Raji (cell line): Measurements from ENCODE around the gene PHC1.
"Not testable (repeated sequence)": the region's sequence is repeated elsewhere in the genome, so short reads cannot be mapped to it uniquely, and the experiment has no call there.

Source experiments
- POLR2A ChIP-seq: IDR thresholded peaks from 2 replicates; pipeline ENCODE4 v1.6.1; 2011; ENCODE audit warnings: low read depth, low read length, control low read depth; ENCODE audit not compliant: insufficient read depth

The PHC1 gene

GRCh38 chr12:8914033-8914715 lies at the start of gene PHC1:
TSS of gene PHC1 (plus strand) at chr12:8914509. CDS start at chr12:8917678, 3,169 bp downstream.
- TF ChIP-seq POLR2A = not testable (repeated sequence)

GRCh38 chr12:8866429-8866828 lies 47.9 kb upstream of the PHC1 start:
- TF ChIP-seq POLR2A = no peak

- no peak for TF ChIP-seq POLR2A
These were observed 47.3 kb upstream of the PHC1 start for GRCh38 chr12:8867009-8867408.

- no peak for TF ChIP-seq POLR2A
These were observed 46.5 kb upstream of the PHC1 start for GRCh38 chr12:8867786-8868185.

GRCh38 chr12:8870586-8870985 lies 43.7 kb upstream of the PHC1 start:
- TF ChIP-seq POLR2A = no peak

DNA sequence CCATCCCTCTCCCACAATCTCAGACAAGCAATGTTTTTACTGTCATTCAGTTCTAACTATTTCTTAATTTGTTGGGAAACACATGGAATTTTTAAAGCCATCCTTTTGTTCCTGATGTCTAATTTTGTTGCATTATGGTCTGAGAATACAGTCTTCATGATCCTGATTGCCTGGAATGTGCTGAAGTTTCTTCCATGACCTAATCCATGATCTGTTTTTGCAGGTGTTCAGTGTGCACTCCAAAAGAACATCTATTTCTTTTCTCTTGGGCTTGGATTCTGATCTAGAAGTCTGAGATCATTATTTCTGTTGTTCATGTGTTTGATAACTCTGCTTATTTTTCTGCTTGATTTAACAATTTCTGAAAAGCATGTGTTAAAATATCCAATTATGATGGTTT lies 43.2 kb upstream of the PHC1 start:
- TF ChIP-seq POLR2A = no peak

GRCh38 chr12:8876887-8877286 lies 37.4 kb upstream of the PHC1 start:
- TF ChIP-seq POLR2A = no peak

GRCh38 chr12:8886502-8887284 lies 27.6 kb upstream of the PHC1 start:
- no peak for TF ChIP-seq POLR2A

- TF ChIP-seq POLR2A = no peak
These were observed 27.0 kb upstream of the PHC1 start for GRCh38 chr12:8887285-8887715.

DNA sequence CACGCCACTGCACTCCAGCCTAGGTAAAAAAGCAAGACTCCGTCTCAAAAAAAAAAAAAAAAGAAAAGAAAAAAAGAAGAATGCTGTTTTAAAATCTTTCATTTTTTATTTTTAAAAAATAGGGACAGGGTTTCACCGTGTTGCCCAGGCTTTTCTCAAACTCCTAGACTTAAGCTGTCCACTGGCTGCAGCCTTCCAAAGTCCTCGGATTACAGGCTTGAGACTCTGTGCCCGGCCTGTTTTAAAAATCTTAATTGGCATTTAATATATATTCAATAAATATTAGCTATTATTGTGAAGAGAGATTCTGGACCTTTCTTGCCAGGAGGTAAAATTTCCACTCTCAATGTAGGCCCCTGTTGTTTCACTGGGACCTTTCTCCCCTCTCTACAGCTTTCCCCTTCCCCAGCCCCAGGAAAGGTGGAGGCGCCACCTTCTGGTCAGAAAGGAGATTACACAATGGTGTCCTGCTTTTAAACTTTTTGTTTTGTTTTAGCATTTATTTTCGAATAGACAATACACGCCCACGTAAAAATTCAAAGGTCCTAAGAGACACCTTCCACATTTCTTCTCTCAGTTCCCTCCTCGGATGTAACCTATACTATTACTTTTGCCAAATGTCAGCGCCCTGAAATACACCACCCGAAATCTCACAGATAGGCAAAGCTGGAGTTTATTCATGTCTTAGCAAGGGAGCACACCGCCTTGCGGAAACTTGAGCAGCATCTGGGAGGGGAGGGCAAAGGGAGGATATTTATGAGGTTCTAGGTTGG lies 23.8 kb upstream of the PHC1 start:
- no peak for TF ChIP-seq POLR2A

- TF ChIP-seq POLR2A = no peak
These were observed 22.3 kb upstream of the PHC1 start for GRCh38 chr12:8891976-8892375.

- TF ChIP-seq POLR2A = no peak
These were observed 19.9 kb upstream of the PHC1 start for GRCh38 chr12:8894378-8894777.

- no peak for TF ChIP-seq POLR2A
These were observed 19.3 kb upstream of the PHC1 start for GRCh38 chr12:8894986-8895385.

DNA sequence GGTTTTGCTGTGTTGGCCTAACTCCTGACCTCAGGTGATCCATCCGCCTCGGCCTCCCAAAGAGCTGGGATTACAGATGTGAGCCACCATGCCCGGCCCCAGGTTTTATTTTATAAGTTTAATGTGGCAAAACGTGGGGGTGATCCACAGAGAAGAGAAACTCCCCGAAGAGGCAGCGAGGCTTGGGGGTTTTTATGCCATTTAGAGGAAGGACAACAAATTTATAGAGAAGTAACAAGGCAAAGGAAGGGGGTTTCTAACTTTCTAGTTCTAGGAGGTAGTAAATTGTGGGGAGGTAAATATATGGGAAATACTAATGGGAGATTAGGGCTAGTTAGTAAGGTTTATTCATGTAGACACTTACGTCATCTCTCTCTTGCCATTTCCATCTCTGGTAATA lies 17.2 kb upstream of the PHC1 start:
- TF ChIP-seq POLR2A = no peak

- TF ChIP-seq POLR2A = no peak
These were observed 14.5 kb upstream of the PHC1 start for GRCh38 chr12:8899830-8900229.

DNA sequence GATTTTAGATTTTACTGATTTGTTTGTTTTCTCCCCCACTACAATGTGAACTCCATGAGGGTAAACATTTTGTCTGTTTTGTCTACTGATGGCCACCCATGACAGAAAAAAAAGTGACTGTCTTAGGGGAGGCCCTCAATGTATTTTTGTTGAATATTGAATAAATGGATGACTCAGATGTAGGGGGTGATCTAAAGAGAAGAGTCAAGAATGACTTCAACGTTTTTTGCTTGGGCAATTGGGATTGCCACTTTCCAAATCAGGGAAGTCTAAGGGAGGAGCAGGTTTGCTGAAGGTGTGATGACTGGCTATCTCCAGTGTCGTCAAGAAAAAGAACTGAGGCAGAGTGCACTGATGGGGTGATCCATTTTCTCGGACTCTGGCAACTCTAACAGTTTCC lies 10.7 kb upstream of the PHC1 start:
- TF ChIP-seq POLR2A = no peak
